Stimulated activated CD8-positive, alpha-beta memory T cell treated with anti-CD3 and anti-CD28 coated beads, Interleukin-15, amount 100 ng/mL, for 1 hour (primary cell): ENCODE data around the gene ZNF845.
"Not testable (repeated sequence)": the region's sequence is repeated elsewhere in the genome, so short reads cannot be mapped to it uniquely, and the experiment has no call there.

Experiments
- DNase-seq: peaks from one replicate; pipeline ENCODE4 v3.0.0-alpha.2; 2020; ENCODE audit warnings: low read depth

The ZNF845 gene

GRCh38 chr19:53381376-53381775 lies 47.8 kb downstream of the ZNF845 start:
- DNase-seq = no peak

- DNase-seq = no peak
Measured at GRCh38 chr19:53388168-53388567, 54.6 kb downstream of the ZNF845 start.

- no peak for DNase-seq
Measured at GRCh38 chr19:53388904-53389303, 55.4 kb downstream of the ZNF845 start.

- DNase-seq = no peak
Measured at GRCh38 chr19:53389571-53389970, 56.0 kb downstream of the ZNF845 start.

GRCh38 chr19:53389978-53390377 lies 56.4 kb downstream of the ZNF845 start:
- DNase-seq = no peak

- no peak for DNase-seq
Measured at GRCh38 chr19:53394522-53394973, 61.0 kb downstream of the ZNF845 start.

GRCh38 chr19:53394974-53395839 lies 61.7 kb downstream of the ZNF845 start, which contains the start of gene ZNF765:
Gene ZNF765, plus strand, starts transcription at chr19:53395149. Its CDS starts 2,867 bp downstream, at chr19:53398016.
- peak; percentile 96 for DNase-seq

GRCh38 chr19:53395840-53396524 lies 62.4 kb downstream of the ZNF845 start:
- not testable (repeated sequence) for DNase-seq

GRCh38 chr19:53396525-53396868 lies 62.9 kb downstream of the ZNF845 start:
- no peak for DNase-seq

GRCh38 chr19:53397918-53398317 lies 64.4 kb downstream of the ZNF845 start:
- DNase-seq = not testable (repeated sequence)
